ENCODE data around the gene ATF2. TPM values are rescaled to one million over a fixed set of nuclear protein-coding genes. Genes with fewer than 3 reads are reported as not detected.

ATF2 gene
- 57.9 TPM for total RNA-seq

DNA sequence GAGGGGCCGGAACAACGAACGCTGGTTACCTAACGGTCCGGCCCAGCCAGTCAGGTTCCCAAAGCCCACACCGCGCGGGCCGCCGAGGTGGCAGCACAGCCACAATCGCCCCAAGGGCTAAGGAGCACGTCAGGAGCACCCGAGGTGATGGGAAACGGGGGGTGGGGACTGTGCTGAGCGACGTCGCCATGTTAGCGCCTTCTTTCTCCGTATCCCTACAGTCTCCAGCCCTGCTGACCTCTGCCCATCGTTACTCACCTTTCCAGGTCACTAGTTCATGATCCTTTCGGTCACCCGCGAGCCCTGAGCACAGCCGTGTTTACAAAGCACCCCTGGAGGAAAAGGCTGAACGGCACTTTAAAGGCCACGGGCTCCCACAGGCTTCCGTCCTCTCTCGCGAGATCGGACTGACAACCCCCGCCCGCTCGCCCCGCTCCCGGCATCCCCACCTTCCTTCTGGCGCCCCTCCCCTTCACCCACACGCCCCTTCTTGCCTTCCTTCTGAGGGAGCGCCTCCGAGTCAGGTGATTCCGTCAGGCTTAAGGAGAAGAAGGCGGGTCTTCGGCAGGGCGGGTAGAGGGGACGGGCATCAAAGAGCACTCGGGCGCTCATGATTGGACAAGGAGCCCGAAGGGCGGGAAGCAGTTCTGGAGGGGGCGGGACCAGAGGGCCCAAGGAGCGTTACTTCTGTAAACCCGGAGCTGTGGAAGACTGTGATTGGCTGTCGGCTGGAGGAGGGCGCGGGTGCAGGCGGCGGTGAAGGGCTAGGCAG, at the start of gene ATF2:
Gene ATF2, minus strand, starts transcription at position 412 of the 772 bp plus-strand sequence. CDS start 31,760 bp downstream, outside the sequence.
- DNase-seq (ENCODE audit: low spot score), result peak; percentile 99

- no peak for DNase-seq (ENCODE audit: low spot score)
Observed at GRCh38 chr2:175207741-175208438, 39.9 kb upstream of the ATF2 start.

DNA sequence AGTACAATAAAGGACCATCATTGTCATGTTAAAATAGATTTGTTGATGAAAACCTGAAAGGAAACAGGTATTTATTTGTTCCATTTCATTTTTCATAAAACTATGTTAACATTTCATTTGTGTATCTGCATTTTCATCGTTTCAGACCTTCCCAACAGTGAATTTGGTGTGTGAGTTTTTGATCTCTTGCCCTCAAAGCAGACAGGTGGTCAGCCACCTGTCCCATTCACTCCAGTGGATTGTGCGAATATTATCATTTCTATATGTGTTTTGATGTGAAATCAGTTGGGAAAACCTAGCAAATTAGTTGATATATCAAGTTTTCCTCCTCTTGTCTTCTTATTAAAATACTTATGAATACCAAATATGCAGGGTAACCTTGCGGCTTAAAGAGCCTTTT, 38.9 kb upstream of the ATF2 start:
- no peak for DNase-seq (ENCODE audit: low spot score)

- DNase-seq (ENCODE audit: low spot score), result no peak
Observed at GRCh38 chr2:175205523-175205922, 37.5 kb upstream of the ATF2 start.

- DNase-seq (ENCODE audit: low spot score), result peak; percentile 48
Observed at GRCh38 chr2:175203621-175204496, 35.9 kb upstream of the ATF2 start.

DNA sequence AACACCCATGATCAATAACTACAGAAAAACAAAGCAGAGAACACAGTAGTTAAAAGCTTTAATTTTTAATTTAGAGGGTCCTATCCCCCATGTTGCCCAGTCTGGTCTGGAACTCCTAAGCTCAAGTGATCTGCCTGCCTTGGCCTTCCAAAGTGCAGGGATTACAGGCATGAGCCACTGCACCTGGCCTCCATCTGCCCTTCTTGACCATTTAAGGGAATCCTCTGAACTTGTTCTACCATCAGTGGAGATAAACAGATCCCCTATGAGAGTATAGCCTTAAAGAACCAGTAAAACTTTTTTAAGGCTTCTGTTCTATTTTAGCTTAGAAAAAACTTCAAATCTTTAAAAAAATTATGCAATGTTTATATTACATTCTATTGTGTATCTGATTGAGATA, 27.0 kb upstream of the ATF2 start:
- DNase-seq (ENCODE audit: low spot score), result no peak

- no peak for DNase-seq (ENCODE audit: low spot score)
Observed at GRCh38 chr2:175188761-175189160, 20.8 kb upstream of the ATF2 start.

GRCh38 chr2:175187378-175187777, 19.4 kb upstream of the ATF2 start:
- DNase-seq (ENCODE audit: low spot score), result no peak

DNA sequence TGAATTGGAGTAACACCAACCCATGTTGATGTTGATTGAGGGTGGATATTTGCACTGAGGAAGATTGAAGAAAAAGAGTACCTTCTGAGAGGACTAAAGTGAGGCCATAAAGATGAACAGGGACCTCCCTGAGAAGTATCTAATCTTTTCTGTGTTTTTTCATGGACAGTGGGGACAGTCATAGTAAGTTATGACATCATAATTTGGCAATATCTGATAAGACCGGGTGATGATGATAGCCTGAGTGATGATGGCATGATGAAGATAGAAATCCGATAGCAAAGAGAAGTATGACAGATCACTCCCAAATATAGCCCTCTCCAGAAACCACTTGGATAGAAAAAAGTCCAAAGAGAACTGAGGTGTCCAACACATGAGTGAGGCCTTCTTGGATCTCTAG, 15.7 kb upstream of the ATF2 start:
- no peak for DNase-seq (ENCODE audit: low spot score)

- DNase-seq (ENCODE audit: low spot score), result no peak
Observed at GRCh38 chr2:175181877-175182308, 13.9 kb upstream of the ATF2 start.

DNA sequence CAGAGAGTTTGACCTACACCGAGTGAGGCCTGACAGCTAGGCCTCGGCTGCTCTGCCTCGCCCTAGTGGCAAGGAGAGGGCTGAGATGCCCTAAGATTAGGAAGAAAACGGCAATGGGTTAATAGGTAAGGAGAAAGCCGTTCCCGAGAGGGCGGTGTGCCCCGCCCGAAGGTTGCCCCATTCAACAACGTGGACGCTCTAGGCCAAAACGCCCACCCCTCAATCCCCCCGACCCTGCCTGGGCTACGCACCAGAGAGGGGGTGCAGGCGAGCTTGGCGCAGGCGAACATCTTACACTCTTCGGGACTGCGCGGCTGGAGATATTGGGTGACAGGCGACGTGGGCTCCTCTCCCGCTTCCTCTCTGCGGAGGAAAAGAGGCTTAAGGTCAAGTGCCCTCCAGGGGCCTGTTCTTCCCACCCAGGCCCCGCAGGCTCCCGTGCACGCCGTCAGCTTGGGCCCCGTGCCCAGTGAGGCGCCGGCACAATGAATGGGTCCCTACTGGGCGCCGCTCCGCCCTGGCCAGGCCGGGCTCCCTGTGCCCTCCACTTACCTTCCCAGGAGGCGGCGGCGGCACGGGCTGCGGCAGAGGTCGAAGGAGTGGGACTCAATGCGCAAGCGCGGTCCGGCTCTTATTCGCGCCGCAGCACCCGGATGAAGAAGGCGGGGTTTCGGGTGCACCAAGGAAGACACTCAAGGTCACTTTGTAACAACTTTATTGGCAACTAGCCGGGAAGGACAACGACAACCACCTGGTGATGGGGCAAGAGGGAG, 13.3 kb upstream of the ATF2 start, which contains the start of gene ATP5MC3:
Gene ATP5MC3, minus strand, starts transcription at position 607 of the 773 bp plus-strand sequence. Its CDS starts 317 bp downstream, at position 290.
- peak; percentile 95 for DNase-seq (ENCODE audit: low spot score)

- no peak for DNase-seq (ENCODE audit: low spot score)
Observed at GRCh38 chr2:175180701-175181103, 12.7 kb upstream of the ATF2 start.

DNA sequence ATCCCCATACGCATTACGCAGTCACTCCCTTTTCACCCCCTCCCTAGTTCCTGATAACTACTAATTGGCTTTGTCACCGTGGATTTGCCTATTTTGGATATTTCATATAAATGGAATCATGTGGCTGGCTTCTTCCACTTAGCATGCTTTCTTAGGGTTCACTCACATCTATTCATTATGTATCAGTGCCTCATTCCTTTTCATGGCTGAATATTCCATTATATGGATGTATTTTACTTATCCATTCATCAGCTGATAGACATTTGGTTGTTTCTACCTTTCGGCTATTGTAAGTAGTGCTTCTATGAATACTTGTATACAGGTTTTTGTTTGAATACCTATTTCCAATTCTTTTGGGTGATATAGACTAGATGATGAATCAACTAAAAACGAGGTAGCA, 8.6 kb upstream of the ATF2 start:
- DNase-seq (ENCODE audit: low spot score), result no peak

DNA sequence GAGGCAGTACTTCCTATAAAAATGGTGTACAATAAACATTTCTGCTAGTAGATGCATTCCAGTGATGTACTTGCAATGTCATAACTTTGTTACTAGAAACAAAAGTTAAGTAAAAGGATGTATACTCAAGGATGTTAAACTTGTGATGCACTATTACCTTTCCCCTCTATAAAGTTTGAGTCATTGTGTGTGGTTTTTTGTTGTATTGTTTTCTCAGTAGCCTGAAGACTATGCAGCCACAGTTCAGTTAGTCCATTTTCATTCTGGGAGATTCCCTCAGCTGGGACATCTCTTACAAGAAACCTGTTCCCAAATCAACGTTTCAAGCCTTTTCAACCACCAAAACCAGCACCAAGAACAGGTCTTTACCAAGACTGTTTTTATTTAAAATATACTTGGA, 7.9 kb upstream of the ATF2 start:
- no peak for DNase-seq (ENCODE audit: low spot score)

DNA sequence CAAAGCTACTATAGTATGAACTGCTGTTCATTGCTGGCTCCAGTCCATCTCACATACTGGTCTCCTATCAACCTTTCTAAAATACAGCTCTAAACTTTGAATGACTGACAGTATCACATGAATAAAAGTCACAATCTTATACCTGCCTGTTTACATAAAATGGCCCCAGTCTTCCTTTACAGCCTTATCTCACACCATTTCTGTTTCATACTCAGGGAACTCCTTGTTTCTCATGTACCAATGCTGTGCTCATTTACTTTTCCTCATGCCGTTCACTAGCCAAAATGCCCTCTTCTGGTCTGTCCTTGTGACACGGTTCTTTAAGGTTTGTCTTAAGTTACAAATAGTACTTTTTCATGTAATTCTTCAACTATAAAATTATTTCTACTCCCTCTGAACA, 7.3 kb upstream of the ATF2 start:
- DNase-seq (ENCODE audit: low spot score), result no peak

- DNase-seq (ENCODE audit: low spot score), result no peak
Observed at GRCh38 chr2:175170659-175171304, 2.8 kb upstream of the ATF2 start.

DNA sequence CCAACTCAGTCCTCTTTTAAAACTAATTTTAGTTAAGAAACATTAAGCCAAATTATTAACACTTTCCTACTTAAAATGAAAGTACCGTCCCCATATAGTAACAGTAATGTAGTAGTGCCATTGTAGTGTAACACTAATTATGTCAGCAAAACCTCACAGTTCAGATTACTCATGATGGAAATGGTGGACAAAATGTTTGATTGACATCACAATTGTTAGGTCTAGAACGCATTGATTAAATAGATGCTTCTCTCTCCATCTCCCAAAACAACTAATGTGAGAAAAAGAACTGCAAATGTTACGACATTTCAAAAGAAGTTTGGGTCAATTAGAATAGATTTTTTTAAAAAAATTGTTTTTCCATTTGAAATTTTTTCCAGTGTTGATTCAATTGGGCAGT, 1.2 kb upstream of the ATF2 start:
- no peak for DNase-seq (ENCODE audit: low spot score)

- DNase-seq (ENCODE audit: low spot score), result no peak
Observed at GRCh38 chr2:175168564-175168945, 552 bp upstream of the ATF2 start.

- no peak for DNase-seq (ENCODE audit: low spot score)
Observed at GRCh38 chr2:175167076-175167791, 769 bp downstream of the ATF2 start.

DNA sequence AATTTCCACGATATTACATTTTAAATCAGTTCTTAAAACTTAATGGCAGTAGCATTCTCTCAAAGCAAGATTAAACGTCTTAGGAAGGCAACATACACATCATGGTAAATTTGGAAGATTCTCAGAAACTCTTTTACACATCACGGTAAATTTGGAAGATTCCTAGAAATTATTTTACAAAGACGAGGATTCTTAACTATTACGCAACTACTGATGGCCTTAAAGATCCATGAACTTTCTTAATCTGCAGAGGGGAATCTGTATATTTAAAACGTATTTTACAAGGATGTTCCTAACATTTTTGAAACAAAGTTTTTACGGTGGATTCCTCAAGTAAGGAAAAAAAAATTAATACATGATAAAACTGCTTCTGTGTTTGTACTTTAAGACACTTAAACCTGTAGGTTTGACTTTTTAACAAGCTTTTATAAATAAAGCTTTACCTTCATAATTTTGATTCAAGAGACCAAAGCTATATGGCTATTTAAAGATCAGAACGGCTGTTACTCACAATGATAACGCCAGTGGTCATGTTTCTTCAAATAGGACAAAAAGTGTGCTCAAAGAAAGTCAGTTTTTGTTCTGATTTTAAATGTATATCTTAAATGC, 1.7 kb downstream of the ATF2 start:
- no peak for DNase-seq (ENCODE audit: low spot score)
